HG03064 (cell line): ENCODE measurements around the gene NUMB.
"Not testable (repeated sequence)": the region's sequence is repeated elsewhere in the genome, so short reads cannot be mapped to it uniquely, and the experiment has no call there.

ENCODE experiments used
- ATAC-seq: cut with Tn5 transposase; IDR thresholded peaks from one replicate; pipeline ENCODE4 v1.9.1; 2021; ENCODE audit warnings: low read depth; ENCODE audit not compliant: unreplicated experiment

NUMB gene

GRCh38 chr14:73369428-73369827 is 88.9 kb downstream of the NUMB start:
- no peak for ATAC-seq

DNA sequence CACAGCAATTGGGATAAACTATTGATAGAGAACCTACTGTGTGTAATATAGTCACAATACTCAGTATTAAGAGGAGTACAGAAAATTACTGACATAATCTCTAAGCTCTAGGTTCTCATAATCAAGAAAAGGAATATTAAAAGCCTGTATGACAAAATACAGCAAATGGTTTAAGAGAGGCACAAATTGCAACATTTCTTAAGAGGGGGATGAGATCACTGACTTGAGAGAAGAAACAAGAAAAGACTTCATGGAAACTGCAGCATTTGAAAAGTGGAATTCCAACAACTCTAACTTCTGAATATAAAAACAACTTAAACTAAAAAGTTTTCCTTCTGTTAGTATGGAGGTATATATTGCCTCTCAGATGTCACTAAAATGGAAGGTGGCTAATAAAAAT is 89.7 kb downstream of the NUMB start:
- no peak for ATAC-seq

GRCh38 chr14:73365727-73366126 is 92.6 kb downstream of the NUMB start:
- no peak for ATAC-seq

GRCh38 chr14:73364559-73364958 is 93.8 kb downstream of the NUMB start:
- ATAC-seq, result no peak

GRCh38 chr14:73359445-73359844 is 98.9 kb downstream of the NUMB start:
- ATAC-seq, result no peak

GRCh38 chr14:73358187-73358586 is 100.2 kb downstream of the NUMB start:
- ATAC-seq, result no peak

GRCh38 chr14:73349091-73349490 is 109.3 kb downstream of the NUMB start:
- not testable (repeated sequence) for ATAC-seq

DNA sequence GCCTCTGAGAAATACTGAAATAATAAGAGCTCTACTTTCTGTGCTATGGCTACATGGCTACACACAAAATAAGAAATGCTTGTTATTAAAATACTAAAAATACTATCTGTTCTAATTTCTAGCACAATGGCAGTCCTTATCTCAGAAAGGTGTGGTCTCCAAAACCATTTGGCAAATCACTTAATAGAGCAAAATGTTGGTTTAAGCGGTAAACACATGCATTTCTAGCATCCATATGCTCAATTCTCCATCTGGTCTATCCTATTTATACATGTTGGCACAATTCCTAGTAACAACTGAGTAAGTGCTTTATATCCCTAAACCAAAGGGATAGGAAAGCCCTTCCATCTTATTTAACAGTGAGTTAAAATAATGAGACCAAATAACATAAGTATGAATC is 114.0 kb downstream of the NUMB start:
- ATAC-seq, result no peak

DNA sequence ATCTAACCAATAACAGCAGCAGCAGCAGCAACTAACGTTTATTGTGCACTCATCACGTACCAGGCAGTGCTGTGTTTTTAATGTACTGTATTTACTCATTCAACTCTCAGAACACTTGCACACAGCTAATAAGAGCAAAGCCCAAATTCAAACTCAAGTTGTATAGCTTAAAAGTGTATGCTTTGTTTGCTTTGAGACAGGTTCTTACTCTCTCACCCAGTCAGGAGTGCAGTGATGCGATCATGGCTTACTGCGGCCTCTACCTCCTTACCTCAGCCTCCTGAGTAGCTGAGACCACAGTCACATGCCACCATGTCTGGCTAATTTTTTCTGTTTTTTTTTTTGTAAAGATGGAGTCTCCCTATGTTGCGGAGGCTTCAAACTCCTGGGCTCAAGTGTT is 115.7 kb downstream of the NUMB start:
- no peak for ATAC-seq

DNA sequence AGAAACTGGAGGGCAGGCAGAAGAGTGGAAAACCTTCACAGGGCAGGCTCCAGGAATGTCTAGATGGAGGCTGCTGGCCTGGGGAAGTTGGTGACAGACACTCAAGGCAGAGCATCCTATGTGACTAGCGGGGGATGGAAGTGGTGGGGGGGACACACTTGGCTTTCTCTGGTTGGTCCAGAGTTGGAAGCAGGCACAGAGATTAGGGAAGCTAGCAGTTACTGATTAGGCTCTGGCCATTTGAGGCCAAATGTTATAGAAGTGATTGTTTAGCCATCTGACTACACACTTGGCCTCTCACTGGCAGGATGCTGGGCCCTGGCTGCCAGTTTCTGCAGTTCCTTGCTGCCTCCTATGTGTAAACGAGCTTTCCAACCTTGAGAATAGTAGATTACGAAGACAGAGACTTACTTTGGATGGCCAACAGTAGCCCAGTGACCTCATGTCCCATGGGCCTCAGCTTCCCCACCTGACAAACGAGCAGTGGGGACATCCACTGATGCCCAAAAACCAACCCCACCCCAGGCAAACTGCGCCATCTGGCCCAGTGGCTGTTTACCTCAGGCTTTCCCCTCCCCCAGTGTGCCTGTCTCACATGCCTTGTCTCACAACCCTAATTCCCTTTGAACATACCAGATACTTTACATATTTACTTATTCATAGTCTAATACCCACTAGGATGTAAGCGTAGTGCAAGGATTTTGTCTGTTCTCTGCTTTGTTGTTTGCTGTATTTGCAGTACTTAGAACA is 118.3 kb downstream of the NUMB start:
- ATAC-seq, result no peak

DNA sequence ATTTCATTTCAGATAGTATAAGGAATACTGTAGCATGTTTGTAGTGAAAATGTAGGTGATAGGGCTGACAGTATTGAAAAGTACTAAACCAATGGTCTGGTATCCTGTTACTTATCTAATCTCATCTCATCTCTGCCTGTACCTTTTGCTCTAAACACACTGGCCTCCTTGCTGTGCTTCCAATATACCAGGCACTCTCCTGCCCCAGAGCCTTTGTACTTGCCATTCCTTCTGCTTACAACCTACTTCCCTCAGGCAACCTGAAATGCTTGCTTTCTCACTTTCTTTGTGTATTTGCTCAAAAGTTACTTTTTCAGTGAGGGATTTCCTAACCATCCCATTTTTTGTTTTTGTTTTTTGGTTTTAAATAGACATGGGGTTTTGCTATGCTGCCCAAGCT is 119.1 kb downstream of the NUMB start:
- no peak for ATAC-seq

DNA sequence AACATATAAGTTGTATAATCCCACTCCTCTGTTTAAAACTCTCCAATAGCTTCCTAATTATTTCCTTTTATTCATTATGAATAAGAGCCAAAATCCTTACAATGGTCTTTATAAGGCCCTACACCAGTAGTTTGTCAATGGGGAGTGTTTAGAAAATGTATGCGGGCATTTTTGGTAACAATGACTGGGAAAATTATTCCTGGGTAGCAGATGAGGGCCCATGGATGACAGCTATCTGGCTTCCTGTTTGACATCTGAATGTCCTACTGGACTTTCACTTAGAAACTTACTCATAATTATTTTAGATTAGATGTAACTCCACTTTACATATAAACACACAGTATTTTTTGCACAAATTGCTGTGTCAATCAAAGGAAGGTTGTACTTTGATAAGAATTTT is 119.8 kb downstream of the NUMB start:
- ATAC-seq, result no peak

GRCh38 chr14:73333031-73333430 is 125.3 kb downstream of the NUMB start:
- ATAC-seq, result no peak

- ATAC-seq, result no peak
Measured at GRCh38 chr14:73325630-73326299, 132.6 kb downstream of the NUMB start.

GRCh38 chr14:73325063-73325462 is 133.3 kb downstream of the NUMB start:
- ATAC-seq, result no peak

GRCh38 chr14:73324533-73324932 is 133.8 kb downstream of the NUMB start:
- ATAC-seq, result no peak

DNA sequence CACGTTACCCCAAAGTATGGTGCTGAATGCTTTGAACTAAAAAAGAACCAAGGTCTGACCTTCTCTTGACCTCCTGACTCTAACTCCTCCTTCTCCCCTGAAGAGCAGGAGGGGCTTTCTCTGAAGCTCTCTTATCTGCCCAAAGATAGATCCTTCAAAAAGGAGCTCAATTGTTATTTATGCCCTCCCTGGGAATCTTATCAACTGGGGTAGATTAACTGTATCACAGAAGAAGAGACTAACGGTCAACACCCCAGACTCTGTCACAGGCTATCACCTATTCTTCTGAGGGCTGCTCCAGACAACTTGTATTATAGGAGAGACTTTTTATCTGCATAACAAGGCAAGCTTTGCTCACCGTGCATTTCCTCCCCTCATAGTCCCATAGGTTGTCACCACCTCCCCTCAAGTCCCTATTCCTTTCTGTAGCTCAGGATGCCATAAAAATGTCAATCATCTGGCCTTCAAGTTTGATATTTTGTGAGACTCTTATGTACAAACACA is 134.4 kb downstream of the NUMB start:
- ATAC-seq, result no peak

GRCh38 chr14:73313151-73313550 is 145.2 kb downstream of the NUMB start:
- ATAC-seq, result no peak

DNA sequence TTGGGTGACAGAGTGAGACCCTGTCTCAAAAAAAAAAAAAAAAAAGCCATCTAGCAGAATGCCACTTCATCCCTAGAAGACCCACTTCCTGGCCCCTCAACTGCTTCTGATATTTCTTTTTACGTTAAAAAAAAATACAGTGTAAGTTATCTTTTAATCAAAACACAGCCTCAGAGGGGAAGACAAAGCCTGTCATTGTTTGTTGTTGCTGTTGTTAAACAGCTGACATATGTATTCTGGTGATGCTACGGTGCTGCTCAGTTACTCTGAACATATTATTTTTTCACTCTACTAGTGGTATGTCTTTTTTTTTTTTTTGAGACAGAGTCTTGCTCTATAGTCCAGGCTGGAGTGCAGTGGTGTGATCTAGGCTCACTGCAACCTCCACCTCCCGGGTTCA is 145.7 kb downstream of the NUMB start:
- ATAC-seq, result no peak

DNA sequence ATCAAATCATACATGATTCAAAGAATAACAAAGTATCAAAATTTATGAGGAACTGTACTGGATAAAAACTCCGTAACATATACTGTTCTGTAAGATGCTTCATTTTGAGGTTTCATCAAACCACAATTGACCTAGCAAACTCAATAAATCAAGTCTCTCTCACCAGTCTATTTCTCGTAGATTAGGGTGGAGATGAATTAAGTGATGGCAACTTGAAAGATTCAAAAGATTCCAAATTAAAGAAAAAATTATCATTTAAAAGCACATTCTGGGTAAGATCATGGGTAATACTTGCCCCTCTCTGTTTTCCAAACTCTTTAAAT is 146.7 kb downstream of the NUMB start:
- ATAC-seq, result no peak

- ATAC-seq, result not testable (repeated sequence)
Measured at GRCh38 chr14:73309207-73309606, 149.1 kb downstream of the NUMB start.

GRCh38 chr14:73307261-73307660 is 151.1 kb downstream of the NUMB start:
- ATAC-seq, result no peak
